ENCODE results near the gene SPI1.

The SPI1 gene

GRCh38 chr11:47417712-47418111 is 39.4 kb upstream of the SPI1 start:
- TF ChIP-seq FOXP2 (optimal IDR thresholded peaks at IDR 0.05; ENCODE audit: borderline replicate concordance, extremely low read depth, extremely low read length, insufficient read depth) (no peak), TAF1 (IDR thresholded peaks at IDR 0.05; ENCODE audit: borderline replicate concordance, insufficient read depth, low read length) (no peak), POLR2AphosphoS5 (IDR thresholded peaks at IDR 0.05; ENCODE audit: low read depth, low read length) (peak; percentile 36; the same call in 1 of the 2 replicates)
- TF ChIP-seq, protein P1, sequence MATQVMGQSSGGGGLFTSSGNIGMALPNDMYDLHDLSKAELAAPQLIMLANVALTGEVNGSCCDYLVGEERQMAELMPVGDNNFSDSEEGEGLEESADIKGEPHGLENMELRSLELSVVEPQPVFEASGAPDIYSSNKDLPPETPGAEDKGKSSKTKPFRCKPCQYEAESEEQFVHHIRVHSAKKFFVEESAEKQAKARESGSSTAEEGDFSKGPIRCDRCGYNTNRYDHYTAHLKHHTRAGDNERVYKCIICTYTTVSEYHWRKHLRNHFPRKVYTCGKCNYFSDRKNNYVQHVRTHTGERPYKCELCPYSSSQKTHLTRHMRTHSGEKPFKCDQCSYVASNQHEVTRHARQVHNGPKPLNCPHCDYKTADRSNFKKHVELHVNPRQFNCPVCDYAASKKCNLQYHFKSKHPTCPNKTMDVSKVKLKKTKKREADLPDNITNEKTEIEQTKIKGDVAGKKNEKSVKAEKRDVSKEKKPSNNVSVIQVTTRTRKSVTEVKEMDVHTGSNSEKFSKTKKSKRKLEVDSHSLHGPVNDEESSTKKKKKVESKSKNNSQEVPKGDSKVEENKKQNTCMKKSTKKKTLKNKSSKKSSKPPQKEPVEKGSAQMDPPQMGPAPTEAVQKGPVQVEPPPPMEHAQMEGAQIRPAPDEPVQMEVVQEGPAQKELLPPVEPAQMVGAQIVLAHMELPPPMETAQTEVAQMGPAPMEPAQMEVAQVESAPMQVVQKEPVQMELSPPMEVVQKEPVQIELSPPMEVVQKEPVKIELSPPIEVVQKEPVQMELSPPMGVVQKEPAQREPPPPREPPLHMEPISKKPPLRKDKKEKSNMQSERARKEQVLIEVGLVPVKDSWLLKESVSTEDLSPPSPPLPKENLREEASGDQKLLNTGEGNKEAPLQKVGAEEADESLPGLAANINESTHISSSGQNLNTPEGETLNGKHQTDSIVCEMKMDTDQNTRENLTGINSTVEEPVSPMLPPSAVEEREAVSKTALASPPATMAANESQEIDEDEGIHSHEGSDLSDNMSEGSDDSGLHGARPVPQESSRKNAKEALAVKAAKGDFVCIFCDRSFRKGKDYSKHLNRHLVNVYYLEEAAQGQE (IDR thresholded peaks at IDR 0.05; ENCODE audit: insufficient read depth in 1 of 2, low read depth in 2 of 2, low read length in 2 of 2), result no peak

DNA sequence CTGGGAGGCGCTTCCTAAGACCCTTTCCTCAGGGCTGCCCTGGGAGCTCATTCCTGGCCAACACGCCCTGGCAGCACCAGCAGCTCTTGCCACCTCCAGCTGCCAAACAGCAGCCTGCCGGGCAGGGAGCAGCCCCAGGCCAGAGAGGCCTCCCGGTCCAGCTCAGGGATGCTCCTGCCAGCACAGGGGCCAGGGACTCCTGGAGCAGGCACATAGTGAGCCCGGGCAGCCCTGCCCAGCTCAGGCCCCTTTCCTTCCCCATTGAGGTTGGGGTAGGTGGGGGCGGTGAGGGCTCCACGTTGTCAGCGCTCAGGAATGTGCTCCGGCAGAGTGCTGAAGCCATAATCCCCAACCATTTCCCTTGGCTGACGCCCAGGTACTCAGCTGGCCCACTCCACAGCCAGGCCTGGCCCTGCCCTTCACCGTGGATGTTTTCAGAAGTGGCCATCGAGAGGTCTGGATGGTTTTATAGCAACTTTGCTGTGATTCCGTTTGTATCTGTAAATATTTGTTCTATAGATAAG is 37.7 kb upstream of the SPI1 start:
- peak; percentile 54; the same call in 1 of the 2 replicates for TF ChIP-seq POLR2AphosphoS5 (IDR thresholded peaks at IDR 0.05; ENCODE audit: low read depth, low read length)
- TF ChIP-seq, protein P1 (IDR thresholded peaks at IDR 0.05; ENCODE audit: insufficient read depth in 1 of 2, low read depth in 2 of 2, low read length in 2 of 2), result no peak

- TF ChIP-seq SIN3A (IDR thresholded peaks at IDR 0.05; ENCODE audit: borderline replicate concordance, insufficient read depth, low read length) (no peak), POLR2AphosphoS5 (IDR thresholded peaks at IDR 0.05; ENCODE audit: low read depth, low read length) (peak; percentile 53)
Observed at GRCh38 chr11:47415091-47415854, 36.9 kb upstream of the SPI1 start.

DNA sequence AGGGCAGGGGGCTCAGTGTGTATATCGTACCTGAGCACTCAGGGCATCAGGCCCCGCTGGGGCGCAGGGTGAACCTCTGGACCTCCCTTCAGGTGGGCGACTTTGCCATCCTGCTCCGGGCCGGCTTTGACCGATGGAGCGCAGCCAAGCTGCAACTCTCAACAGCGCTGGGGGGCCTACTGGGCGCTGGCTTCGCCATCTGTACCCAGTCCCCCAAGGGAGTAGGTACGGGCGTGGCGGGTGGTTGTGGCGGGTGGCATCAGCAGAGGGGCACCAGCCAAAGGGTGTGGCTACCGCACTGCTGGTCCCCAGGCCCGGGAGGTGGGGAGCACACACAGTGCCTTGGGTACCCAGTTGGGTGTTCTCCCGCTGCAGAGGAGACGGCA is 36.3 kb upstream of the SPI1 start:
- TF ChIP-seq FOXP2 (optimal IDR thresholded peaks at IDR 0.05; ENCODE audit: borderline replicate concordance, extremely low read depth, extremely low read length, insufficient read depth) (no peak), SIN3A (IDR thresholded peaks at IDR 0.05; ENCODE audit: borderline replicate concordance, insufficient read depth, low read length) (no peak), POLR2AphosphoS5 (IDR thresholded peaks at IDR 0.05; ENCODE audit: low read depth, low read length) (no peak), TAF1 (IDR thresholded peaks at IDR 0.05; ENCODE audit: borderline replicate concordance, insufficient read depth, low read length) (no peak)
- TF ChIP-seq, protein P1 (IDR thresholded peaks at IDR 0.05; ENCODE audit: insufficient read depth in 1 of 2, low read depth in 2 of 2, low read length in 2 of 2), result no peak

DNA sequence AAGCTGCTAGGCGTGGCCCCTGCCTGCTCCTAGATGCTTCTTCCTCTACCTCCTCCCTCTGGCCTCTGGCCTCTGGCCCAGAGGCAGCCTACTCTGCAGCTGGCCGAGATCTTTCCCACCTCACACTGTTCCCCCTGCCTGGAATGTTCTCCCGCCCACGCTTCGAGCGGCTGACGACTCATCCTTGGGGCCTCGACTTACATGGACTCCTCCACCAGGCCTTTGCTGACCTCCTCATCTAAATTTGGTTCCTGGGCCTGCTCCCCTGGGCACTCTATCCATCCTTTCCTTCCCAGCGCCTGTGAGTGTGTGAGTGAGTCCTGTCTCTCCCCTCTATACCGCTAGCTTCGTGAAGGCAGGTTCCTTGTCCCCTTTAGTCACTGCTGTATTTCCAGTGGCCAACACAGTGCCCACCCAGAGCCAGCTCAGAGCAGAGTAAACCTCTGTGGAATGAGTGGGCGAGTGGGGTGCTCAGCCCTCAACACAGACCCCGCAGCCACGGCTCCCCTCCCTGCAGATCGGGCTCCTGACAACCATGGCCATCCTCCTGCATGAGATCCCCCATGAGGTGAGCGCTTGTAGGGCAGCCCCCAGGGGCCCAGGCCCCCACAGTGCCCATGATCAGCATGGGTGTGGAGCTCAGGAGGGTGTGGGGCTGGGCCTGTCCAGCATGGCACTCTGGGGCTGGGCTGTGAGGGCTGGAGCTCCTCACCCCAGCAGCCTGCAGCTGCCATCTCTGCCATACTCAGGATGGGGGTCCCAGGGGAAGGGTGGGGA is 35.7 kb upstream of the SPI1 start:
- TF ChIP-seq TAF1 (IDR thresholded peaks at IDR 0.05; ENCODE audit: borderline replicate concordance, insufficient read depth, low read length), result no peak
- TF ChIP-seq POLR2AphosphoS5 (IDR thresholded peaks at IDR 0.05; ENCODE audit: low read depth, low read length), result no peak
- no peak for TF ChIP-seq FOXP2 (optimal IDR thresholded peaks at IDR 0.05; ENCODE audit: borderline replicate concordance, extremely low read depth, extremely low read length, insufficient read depth)
- no peak for TF ChIP-seq SIN3A (IDR thresholded peaks at IDR 0.05; ENCODE audit: borderline replicate concordance, insufficient read depth, low read length)
- TF ChIP-seq, protein P1 (IDR thresholded peaks at IDR 0.05; ENCODE audit: insufficient read depth in 1 of 2, low read depth in 2 of 2, low read length in 2 of 2), result no peak
